Activated CD8-positive, alpha-beta T cell treated with anti-CD3 and anti-CD28 coated beads for 36 hours (primary cell): ENCODE measurements around the gene CNTNAP1. TPM values are rescaled to one million over a fixed set of nuclear protein-coding genes. Genes with fewer than 3 reads are reported as not detected.

Source experiments
- ATAC-seq: fragments of 200-7000 bp; cut with Tn5 transposase; one replicate; pipeline ENCODE4 v1.10.0; 2021; ENCODE audit warnings: mild to moderate bottlenecking, moderate library complexity
- CTCF ChIA-PET: fragments of 350-600 bp; sonication (Branson Sonifier 250); formaldehyde crosslinking; loops from one replicate; lab custom pipeline; 2021; ENCODE audit warnings: antibody characterized with exemption; lab: Charles Lee
- POLR2A ChIA-PET: fragments of 350-600 bp; sonication (Branson Sonifier 250); formaldehyde crosslinking; loops from one replicate; lab custom pipeline; 2021; ENCODE audit warnings: antibody characterized with exemption; lab: Charles Lee
- DNase-seq: peaks from one replicate; pipeline ENCODE4 v3.0.0-alpha.2; 2020
- H3K27ac Mint-ChIP-seq: one replicate; pipeline ENCODE4 v1.8.0; 2021; ENCODE audit warnings: mild to moderate bottlenecking, mixed read lengths
- H3K27me3 Mint-ChIP-seq: one replicate; pipeline ENCODE4 v1.8.0; 2021; ENCODE audit warnings: mixed read lengths
- H3K36me3 Mint-ChIP-seq: one replicate; pipeline ENCODE4 v1.8.0; 2021; ENCODE audit warnings: low read depth, mixed read lengths
- H3K4me1 Mint-ChIP-seq: one replicate; pipeline ENCODE4 v1.8.0; 2021; ENCODE audit warnings: low read depth, mixed read lengths
- H3K4me3 Mint-ChIP-seq: one replicate; pipeline ENCODE4 v1.8.0; 2021; ENCODE audit warnings: mild to moderate bottlenecking, moderate library complexity, mixed read lengths
- H3K9me3 Mint-ChIP-seq: one replicate; pipeline ENCODE4 v1.8.0; 2021; ENCODE audit warnings: mixed read lengths
- intact Hi-C: fragments of 100-400 bp; cut with micrococcal nuclease; formaldehyde crosslinking; loops from one replicate; pipeline ENCODE4 v1.10.0; 2022
- total RNA-seq, 2 experiments: library from RNA; stranded (reverse); gene quantifications; one replicate each; pipeline ENCODE4 v1.2.3, GENCODE V29; 2021
- TF ChIP-seq, protein P1 (sequence below): fragments of 200-600 bp; IDR thresholded peaks from one replicate; pipeline ENCODE4 v1.8.0; 2022; ENCODE audit warnings: antibody characterized with exemption, mild to moderate bottlenecking

Gene CNTNAP1
- total RNA-seq, 2 experiments from 2014 or later: 0.13 to 0.25 TPM

DNA sequence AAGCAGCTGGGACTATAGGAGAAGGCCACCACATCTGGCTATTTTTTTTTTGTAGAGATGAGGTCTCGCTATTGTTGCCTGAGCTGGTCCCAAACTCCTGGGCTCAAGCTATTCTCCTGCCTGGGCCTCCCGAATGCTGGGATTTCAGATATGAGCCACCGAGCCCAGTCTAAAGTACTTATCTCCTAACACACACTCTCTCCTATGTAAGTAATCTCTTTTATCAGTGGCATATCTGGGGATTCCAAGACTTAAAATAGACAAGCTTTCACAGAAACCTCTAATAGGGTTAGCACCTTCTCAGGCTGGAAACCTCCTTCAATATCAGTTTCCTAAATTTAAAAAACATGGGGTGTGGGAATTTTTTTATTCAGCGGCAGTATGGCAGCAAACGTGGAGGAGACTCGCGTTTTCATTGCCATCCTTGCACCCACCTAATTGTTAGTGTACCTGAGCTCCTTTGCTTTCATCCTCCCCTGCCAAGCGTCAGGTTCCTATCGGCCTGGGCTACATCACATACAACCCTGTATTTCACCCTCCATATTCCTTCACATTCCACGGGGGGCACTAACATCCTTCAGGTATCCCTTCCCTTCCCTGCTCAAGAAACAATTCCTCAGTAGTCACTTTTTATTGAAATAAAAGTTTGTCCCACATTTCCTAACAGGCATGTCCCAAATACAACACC lies 61.4 kb downstream of the CNTNAP1 start:
- DNase-seq: no peak
- CTCF ChIA-PET: interaction anchor here (1.3 to 1.4 kb wide), 3 partner anchors 17 to 165 kb away, joined by 4 to 6 read pairs (median 5); partner anchors contain the start of gene RAMP2
- H3K27me3 Mint-ChIP-seq: peaks cover 4% of the 10 kb centered on the region
- H3K9me3 Mint-ChIP-seq: no peaks in the 10 kb centered on the region
- ATAC-seq: no peak
- H3K4me1 Mint-ChIP-seq: peaks cover 15% of the 10 kb centered on the region
- POLR2A ChIA-PET: interaction anchor here (0.6 to 1.5 kb wide), 5 partner anchors 13 to 1601 kb away, joined by 3 to 5 read pairs (median 4); partner anchors contain the start of gene GRN
- H3K27ac Mint-ChIP-seq: peak overlapping the region; percentile 98
- H3K36me3 Mint-ChIP-seq: no peaks in the 10 kb centered on the region
- intact Hi-C loops: no loop called here
- TF ChIP-seq, protein P1, sequence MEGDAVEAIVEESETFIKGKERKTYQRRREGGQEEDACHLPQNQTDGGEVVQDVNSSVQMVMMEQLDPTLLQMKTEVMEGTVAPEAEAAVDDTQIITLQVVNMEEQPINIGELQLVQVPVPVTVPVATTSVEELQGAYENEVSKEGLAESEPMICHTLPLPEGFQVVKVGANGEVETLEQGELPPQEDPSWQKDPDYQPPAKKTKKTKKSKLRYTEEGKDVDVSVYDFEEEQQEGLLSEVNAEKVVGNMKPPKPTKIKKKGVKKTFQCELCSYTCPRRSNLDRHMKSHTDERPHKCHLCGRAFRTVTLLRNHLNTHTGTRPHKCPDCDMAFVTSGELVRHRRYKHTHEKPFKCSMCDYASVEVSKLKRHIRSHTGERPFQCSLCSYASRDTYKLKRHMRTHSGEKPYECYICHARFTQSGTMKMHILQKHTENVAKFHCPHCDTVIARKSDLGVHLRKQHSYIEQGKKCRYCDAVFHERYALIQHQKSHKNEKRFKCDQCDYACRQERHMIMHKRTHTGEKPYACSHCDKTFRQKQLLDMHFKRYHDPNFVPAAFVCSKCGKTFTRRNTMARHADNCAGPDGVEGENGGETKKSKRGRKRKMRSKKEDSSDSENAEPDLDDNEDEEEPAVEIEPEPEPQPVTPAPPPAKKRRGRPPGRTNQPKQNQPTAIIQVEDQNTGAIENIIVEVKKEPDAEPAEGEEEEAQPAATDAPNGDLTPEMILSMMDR: no peak
- peak overlapping the region; percentile 98 for H3K4me3 Mint-ChIP-seq

DNA sequence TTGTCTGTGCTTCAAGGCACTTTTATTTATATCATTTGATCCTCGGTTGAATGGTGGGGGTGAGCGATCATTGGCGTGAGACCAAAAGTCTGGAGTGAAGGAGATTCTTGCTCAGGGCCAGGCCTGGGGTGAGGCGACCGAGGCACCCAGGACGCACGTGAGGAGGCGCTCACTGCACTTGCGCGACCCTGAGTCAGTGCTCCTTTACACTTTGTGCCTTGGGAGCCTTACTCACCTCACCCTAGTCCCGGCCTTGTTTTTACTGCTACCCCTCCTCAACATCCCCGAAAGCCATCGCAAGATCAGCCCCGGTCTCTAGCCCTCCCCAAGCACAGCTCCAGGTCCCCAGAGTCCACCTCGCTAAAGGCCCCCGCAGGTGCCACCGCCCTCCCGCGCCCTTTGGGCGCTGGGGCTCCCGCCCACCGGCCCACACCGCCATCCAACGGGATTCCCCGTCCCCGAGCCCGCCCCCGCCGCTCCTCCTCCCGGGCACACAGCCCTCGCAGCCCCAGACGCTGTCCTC lies 62.0 kb downstream of the CNTNAP1 start:
- peak overlapping the region; percentile 98 for H3K27ac Mint-ChIP-seq
- ChIA-PET CTCF (interaction anchor here (1.3 to 1.4 kb wide), 2 partner anchors 16 to 19 kb away, joined by 4 to 5 read pairs; partner anchors contain the start of gene RAMP2), POLR2A (interaction anchor here (1.1 to 1.5 kb wide), 2 partner anchors 14 to 17 kb away, joined by 3 to 4 read pairs; no protein-coding TSS in a partner anchor)

DNA sequence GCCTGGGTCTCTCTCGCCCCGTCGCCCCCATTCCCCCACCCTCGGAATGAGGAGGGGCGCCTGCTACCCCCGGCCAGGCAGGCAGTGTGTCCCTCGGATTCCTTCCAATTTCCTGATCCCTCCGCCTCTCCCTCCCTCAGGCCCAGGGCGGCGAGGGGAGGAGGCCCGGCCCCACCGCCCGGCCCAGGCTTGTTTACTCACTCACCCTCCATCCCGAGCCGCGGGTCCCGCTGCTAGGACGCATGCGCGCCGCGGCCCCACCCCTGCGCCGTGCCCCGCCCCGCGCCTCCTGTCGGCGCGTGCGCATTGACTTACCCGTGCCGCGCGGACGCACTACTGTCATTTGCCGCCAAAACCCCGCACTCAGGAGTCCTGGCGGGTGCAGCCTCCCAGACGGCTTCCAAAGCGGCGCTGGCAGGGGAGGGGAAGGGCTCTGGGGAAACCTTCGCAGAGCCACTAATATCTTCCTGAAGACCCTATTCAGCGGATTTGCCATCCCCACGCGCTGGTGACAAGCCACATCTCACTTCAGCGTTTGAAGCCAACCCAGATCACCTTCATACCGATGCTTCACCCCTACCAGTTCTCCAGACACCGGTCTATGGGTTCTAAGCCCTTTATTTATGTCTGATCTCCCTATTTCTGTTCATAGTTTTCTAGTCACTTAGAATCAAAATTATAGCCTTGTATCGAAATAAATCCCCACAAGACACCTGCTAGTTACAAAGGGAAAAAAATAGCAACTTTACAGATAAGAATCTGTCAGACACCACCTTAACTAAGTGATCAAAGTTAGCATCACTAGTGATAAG lies 62.7 kb downstream of the CNTNAP1 start, which contains the start of gene EZH1:
TSS of gene EZH1 (minus strand) at position 235 of the 812 bp plus-strand sequence. CDS start 16,099 bp downstream, outside the sequence.
- CTCF ChIA-PET: no interaction called here

More for the DNA sequence above, 62.0 kb downstream of the CNTNAP1 start:
- Mint-ChIP-seq H3K9me3 (no peaks in the 10 kb centered on the region), H3K4me3 (peak overlapping the region; percentile 98), H3K27me3 (peaks cover 4% of the 10 kb centered on the region), H3K4me1 (peaks cover 15% of the 10 kb centered on the region), H3K36me3 (no peaks in the 10 kb centered on the region)
- TF ChIP-seq, protein P1: no peak
- DNase-seq: peak; percentile 83
- ATAC-seq: peak; percentile 81
- intact Hi-C loops: no loop called here

DNA sequence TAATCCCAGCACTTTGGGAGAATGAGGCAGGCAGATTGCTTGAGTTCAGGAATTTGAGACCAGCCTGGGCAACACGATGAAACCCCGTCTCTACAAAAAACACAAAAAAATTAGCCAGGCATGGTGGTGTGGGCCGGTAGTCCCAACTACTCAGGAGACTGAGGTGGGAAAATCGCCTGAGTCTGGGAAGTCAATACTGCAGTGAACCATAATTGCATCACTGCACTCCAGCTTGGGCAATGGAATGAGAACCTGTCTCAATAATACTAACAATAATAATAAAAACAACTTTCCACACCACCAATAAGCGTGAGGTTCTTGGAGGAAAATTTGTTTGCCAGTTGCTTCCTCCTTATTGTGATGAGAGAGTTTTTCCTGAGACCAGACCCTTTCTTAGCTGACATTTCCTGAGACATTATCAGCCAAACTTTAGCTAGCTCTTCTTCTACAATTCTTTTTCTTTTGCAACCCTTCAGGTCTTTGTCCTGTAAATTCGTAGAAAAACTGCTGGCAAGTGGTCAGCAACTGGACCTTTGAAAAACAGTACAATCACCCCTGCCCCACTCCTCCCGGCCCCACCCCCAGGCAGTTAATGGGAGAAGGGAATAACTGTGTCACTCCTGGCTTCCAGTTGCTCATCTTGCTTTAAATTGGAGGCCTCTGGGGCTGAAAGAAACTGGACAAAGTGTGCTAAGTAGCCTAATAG lies 66.0 kb downstream of the CNTNAP1 start:
- ChIA-PET POLR2A (interaction anchor here (0.6 to 0.7 kb wide), 3 partner anchors 15 to 315 kb away, joined by 3 read pairs; no protein-coding TSS in a partner anchor), CTCF (interaction anchor here (1.4 to 5.4 kb wide), 2 partner anchors 15 to 170 kb away, joined by 4 to 38 read pairs; no protein-coding TSS in a partner anchor)
- no peak for DNase-seq
- Mint-ChIP-seq H3K27me3 (peaks cover 11% of the 10 kb centered on the region), H3K36me3 (no peaks in the 10 kb centered on the region), H3K27ac (no peak overlapping the region), H3K4me3 (no peak overlapping the region), H3K4me1 (peaks cover 13% of the 10 kb centered on the region), H3K9me3 (no peaks in the 10 kb centered on the region)
- no peak for ATAC-seq
- TF ChIP-seq, protein P1: no peak
- intact Hi-C loops: no loop called here

More for the DNA sequence above, 62.7 kb downstream of the CNTNAP1 start, which contains the start of gene EZH1:
- Mint-ChIP-seq H3K36me3 (no peaks in the 10 kb centered on the region), H3K4me1 (peaks cover 15% of the 10 kb centered on the region), H3K4me3 (peak within 1 kb of the TSS; percentile 98), H3K27ac (peak within 1 kb of the TSS; percentile 98), H3K9me3 (no peaks in the 10 kb centered on the region), H3K27me3 (peaks cover 4% of the 10 kb centered on the region)
- TF ChIP-seq, protein P1: no peak
- POLR2A ChIA-PET: no interaction called here
- intact Hi-C loops: no loop called here
- DNase-seq: peak; percentile 91
- peak; percentile 91 for ATAC-seq
